ENCODE measurements around the gene KRT82. TPM values are rescaled to one million over a fixed set of nuclear protein-coding genes. Genes with fewer than 3 reads are reported as not detected.

The KRT82 gene
- total and polyA plus RNA-seq, 12 donors: not detected

DNA sequence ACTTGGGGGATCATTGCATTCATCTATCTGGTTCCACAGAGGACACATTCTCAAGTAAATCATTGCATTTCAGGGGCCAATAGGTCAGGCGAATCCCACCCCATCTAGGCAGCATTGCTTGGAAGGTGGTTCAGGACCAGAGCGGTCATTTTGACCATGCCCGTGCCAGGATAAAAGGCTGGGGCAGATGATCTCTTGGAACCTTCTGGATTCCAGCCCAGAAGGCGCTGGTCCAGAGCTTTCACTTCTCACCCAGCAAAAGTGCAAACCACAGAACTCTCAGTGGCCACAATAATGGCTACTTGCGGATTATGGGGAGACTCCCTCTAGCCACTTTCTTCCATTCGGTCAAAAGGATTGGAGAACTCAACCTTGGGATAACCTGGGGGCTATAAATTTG is 38.3 kb downstream of the KRT82 start:
- Histone ChIP-seq H3K9me3 (replicated peaks in 1 of 3) (no peaks in the 10 kb centered on the region), H3K36me3 (replicated peaks in 1 of 2) (no peaks in the 10 kb centered on the region), H3K4me1 (replicated peaks in 1 of 2) (no peaks in the 10 kb centered on the region), H3K27ac (no peak overlapping the region), H3K4me3 (no peak overlapping the region), H3K27me3 (no peaks in the 10 kb centered on the region)
- intact Hi-C loops (cut with DNase I): loop anchor here in 1 of 2 donors (5.0 kb wide), 1 partner anchor 504 kb away; no protein-coding TSS in a partner anchor
- TF ChIP-seq, protein P1, sequence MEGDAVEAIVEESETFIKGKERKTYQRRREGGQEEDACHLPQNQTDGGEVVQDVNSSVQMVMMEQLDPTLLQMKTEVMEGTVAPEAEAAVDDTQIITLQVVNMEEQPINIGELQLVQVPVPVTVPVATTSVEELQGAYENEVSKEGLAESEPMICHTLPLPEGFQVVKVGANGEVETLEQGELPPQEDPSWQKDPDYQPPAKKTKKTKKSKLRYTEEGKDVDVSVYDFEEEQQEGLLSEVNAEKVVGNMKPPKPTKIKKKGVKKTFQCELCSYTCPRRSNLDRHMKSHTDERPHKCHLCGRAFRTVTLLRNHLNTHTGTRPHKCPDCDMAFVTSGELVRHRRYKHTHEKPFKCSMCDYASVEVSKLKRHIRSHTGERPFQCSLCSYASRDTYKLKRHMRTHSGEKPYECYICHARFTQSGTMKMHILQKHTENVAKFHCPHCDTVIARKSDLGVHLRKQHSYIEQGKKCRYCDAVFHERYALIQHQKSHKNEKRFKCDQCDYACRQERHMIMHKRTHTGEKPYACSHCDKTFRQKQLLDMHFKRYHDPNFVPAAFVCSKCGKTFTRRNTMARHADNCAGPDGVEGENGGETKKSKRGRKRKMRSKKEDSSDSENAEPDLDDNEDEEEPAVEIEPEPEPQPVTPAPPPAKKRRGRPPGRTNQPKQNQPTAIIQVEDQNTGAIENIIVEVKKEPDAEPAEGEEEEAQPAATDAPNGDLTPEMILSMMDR (IDR thresholded peaks at IDR 0.05): no peak
- TF ChIP-seq POLR2A (IDR thresholded peaks at IDR 0.05): no peak
- WGBS, 4 donors: 72 to 79% (median 75%) methylated on average over 6 of the region's 6 CpGs
- no peak for DNase-seq

GRCh38 chr12:52366738-52367485 is 39.2 kb downstream of the KRT82 start, which contains the start of gene KRT85:
Gene KRT85 (minus strand): TSS chr12:52367481. CDS start chr12:52367405, 76 bp downstream.
- Histone ChIP-seq H3K4me1 (replicated peaks in 1 of 2) (no peaks in the 10 kb centered on the region), H3K4me3 (no peak within 1 kb of the TSS), H3K27me3 (no peaks in the 10 kb centered on the region), H3K27ac (no peak within 1 kb of the TSS), H3K9me3 (replicated peaks in 1 of 3) (no peaks in the 10 kb centered on the region), H3K36me3 (replicated peaks in 1 of 2) (no peaks in the 10 kb centered on the region)
- intact Hi-C loops (cut with DNase I): loop anchor here in 1 of 2 donors (5.0 kb wide), 1 partner anchor 505 kb away; no protein-coding TSS in a partner anchor
- TF ChIP-seq POLR2A (IDR thresholded peaks at IDR 0.05): no peak
- TF ChIP-seq, protein P1 (IDR thresholded peaks at IDR 0.05): no peak
- WGBS, 4 donors: 76 to 86% (median 80%) methylated on average over 16 to 42 of the region's 42 CpGs
- no peak for DNase-seq

- no peak overlapping the region for H3K27ac ChIP-seq
- no peaks in the 10 kb centered on the region for H3K9me3 ChIP-seq (replicated peaks in 1 of 3)
- intact Hi-C loops (cut with DNase I): loop anchor here in 1 of 2 donors (5.0 kb wide), 1 partner anchor 507 kb away; no protein-coding TSS in a partner anchor
- no peaks in the 10 kb centered on the region for H3K36me3 ChIP-seq (replicated peaks in 1 of 2)
- WGBS, 4 donors: 84 to 86% (median 86%) methylated on average over 14 of the region's 14 CpGs
- H3K27me3 ChIP-seq: no peaks in the 10 kb centered on the region
- H3K4me3 ChIP-seq: no peak overlapping the region
- TF ChIP-seq, protein P1 (IDR thresholded peaks at IDR 0.05): no peak
- no peak for TF ChIP-seq POLR2A (IDR thresholded peaks at IDR 0.05)
- no peak for DNase-seq
- no peaks in the 10 kb centered on the region for H3K4me1 ChIP-seq (replicated peaks in 1 of 2)
Observed at GRCh38 chr12:52364901-52365489, 41.1 kb downstream of the KRT82 start.

DNA sequence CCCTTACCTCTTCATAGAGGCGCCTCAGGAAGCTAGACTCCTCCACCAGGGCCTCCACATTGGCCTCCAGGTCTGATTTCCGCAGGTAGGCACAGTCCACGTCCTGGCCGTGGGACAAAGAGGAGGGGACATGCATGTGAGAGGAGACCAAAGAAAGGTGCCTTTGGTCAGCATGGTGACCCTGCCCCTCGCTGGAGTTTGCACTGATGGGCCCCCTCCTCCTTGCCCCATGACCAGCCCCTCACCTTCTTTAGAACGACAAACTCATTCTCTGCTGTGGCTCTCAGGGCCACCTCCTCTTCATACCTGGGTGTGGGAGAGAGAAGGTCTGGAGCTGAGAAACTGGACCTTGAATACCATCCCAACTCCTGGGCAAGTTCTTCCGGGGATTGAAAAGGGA is 42.1 kb downstream of the KRT82 start:
- no peaks in the 10 kb centered on the region for H3K36me3 ChIP-seq (replicated peaks in 1 of 2)
- DNase-seq: no peak
- intact Hi-C loops (cut with DNase I): no loop called here
- WGBS, 4 donors: 71 to 80% (median 78%) methylated on average over 3 to 7 of the region's 7 CpGs
- no peak overlapping the region for H3K27ac ChIP-seq
- no peak overlapping the region for H3K4me3 ChIP-seq
- H3K9me3 ChIP-seq (replicated peaks in 1 of 3): no peaks in the 10 kb centered on the region
- no peak for TF ChIP-seq POLR2A (IDR thresholded peaks at IDR 0.05)
- TF ChIP-seq, protein P1 (IDR thresholded peaks at IDR 0.05): no peak
- no peaks in the 10 kb centered on the region for H3K4me1 ChIP-seq (replicated peaks in 1 of 2)
- H3K27me3 ChIP-seq: no peaks in the 10 kb centered on the region

All from adrenal gland (tissue), 12 donors.